ENCODE measurements around the gene EBPL.

Gene EBPL

DNA sequence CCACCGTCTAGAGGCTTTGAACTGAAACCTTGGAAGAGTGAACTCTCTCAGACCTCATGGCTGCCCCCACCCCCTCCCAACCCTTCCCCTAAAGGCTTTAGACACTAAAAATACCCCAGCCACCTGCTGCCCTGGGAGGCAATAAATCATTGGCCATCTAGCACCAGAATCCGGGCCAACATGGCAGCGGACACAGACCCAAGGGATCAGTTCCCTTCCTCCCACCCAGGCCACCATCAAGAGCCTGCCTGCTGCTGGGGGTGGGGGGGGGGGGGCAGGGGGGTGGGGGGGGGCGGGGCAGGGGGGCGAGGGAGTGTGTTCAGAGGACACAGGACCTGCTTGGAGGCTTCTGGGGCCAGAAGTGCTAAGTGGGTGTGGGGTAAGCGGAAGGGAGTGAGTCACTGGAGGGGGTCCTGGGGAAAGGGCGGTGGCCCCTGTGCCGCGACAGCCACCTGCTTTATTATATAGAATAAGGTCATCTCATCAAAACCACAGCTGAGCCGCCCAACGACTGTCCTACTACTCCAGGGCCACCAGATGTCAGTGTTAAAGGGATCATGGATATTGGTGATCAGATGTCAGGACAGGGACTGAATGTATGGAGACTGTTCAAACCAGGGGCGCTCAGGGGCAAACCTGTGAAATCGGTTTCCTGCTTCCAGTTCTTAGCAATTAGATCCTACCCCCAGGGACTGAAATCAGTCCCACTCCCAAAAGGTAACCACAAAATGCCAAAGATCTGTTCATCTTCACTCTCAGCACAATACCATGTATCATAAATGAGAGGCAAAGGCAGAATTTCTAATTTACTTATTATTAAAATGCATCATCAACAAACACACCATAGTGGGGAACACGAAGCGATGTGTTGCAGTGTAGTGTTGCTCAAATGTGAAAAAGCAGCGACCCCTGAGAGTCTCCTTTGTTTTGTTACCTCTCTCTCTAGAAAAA, 38.7 kb downstream of the EBPL start:
- H3K4me1 Mint-ChIP-seq (ENCODE audit: low read depth) = peaks cover 3% of the 10 kb centered on the region
- H3K9me3 Mint-ChIP-seq = no peaks in the 10 kb centered on the region
- no peak overlapping the region for H3K27ac Mint-ChIP-seq
- no peaks in the 10 kb centered on the region for H3K36me3 Mint-ChIP-seq (ENCODE audit: low read depth)
- H3K27me3 Mint-ChIP-seq (ENCODE audit: low read depth) = no peaks in the 10 kb centered on the region
- H3K4me3 Mint-ChIP-seq = no peak overlapping the region

DNA sequence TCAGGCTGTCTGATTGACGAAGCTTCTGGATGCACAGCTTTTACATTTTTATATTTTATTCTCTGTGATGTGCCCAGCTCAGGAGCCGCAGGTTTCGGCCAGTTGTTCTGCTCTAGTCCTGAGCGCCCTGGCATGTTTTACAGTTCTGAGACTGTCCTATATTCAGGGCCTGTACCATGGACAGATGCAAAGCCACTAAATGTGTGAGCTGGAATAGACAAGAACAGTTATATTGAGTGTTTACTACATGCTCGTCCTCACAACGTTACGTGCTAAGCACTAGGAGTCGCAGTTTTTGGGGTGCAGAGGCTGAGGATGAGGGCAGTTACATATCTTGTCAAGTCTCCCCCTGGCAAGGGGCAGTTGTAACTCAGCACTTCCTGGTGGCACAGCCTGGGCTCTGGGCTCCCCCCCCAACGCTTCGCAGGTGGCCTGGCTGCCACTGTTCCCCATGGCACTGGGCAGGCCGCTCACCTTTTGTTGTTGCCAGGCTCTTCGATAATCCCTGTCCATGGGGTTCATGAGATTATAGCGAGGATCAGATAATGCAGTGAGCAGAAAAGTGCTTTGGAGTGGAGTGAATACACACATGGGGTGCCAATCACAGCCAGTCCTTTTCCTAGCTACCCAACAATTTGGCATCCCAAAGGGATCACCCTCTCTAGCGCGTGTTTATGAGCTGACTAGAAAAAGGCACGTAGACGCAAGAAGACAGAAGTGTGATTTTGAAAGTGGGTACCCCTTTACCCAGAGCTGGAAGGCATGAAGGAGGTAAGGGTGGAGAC, 39.5 kb downstream of the EBPL start:
- no peaks in the 10 kb centered on the region for H3K36me3 Mint-ChIP-seq (ENCODE audit: low read depth)
- H3K27me3 Mint-ChIP-seq (ENCODE audit: low read depth) = no peaks in the 10 kb centered on the region
- peaks cover 3% of the 10 kb centered on the region for H3K4me1 Mint-ChIP-seq (ENCODE audit: low read depth)
- H3K4me3 Mint-ChIP-seq = no peak overlapping the region
- H3K27ac Mint-ChIP-seq = no peak overlapping the region
- no peaks in the 10 kb centered on the region for H3K9me3 Mint-ChIP-seq

- Mint-ChIP-seq H3K27me3 (ENCODE audit: low read depth) (no peaks in the 10 kb centered on the region), H3K4me1 (ENCODE audit: low read depth) (peaks cover 7% of the 10 kb centered on the region), H3K9me3 (no peaks in the 10 kb centered on the region), H3K27ac (no peak overlapping the region), H3K36me3 (ENCODE audit: low read depth) (peaks cover 3% of the 10 kb centered on the region), H3K4me3 (no peak overlapping the region)
Measured at GRCh38 chr13:49649963-49650312, 41.3 kb downstream of the EBPL start.

- Mint-ChIP-seq H3K4me1 (ENCODE audit: low read depth) (peaks cover 7% of the 10 kb centered on the region), H3K27ac (no peak overlapping the region), H3K36me3 (ENCODE audit: low read depth) (peaks cover 3% of the 10 kb centered on the region), H3K9me3 (no peaks in the 10 kb centered on the region), H3K27me3 (ENCODE audit: low read depth) (no peaks in the 10 kb centered on the region), H3K4me3 (no peak overlapping the region)
Measured at GRCh38 chr13:49649244-49649962, 41.9 kb downstream of the EBPL start.

DNA sequence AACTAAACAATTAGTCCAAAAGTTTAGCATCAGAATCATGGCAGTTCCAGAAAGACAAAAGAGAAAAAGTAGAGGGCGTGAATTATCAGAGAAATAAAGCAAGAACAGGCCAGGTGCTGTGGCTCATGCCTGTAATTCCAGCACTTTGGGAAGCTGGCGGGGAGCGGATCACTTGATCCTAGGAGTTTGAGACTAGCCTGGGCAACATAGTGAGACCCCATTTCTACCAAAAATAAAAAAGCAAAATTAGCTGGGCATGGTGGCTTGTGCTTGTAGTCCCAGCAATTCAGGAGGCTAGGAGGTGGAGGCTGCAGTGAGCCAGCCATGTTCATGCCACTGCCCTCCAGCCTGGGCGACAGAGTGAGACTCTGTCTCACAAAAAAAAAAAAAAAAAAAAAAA, 44.6 kb downstream of the EBPL start:
- Mint-ChIP-seq H3K4me1 (ENCODE audit: low read depth) (peaks cover 9% of the 10 kb centered on the region), H3K27ac (no peak overlapping the region), H3K4me3 (no peak overlapping the region), H3K36me3 (ENCODE audit: low read depth) (peaks cover 3% of the 10 kb centered on the region), H3K9me3 (no peaks in the 10 kb centered on the region), H3K27me3 (ENCODE audit: low read depth) (no peaks in the 10 kb centered on the region)

- Mint-ChIP-seq H3K36me3 (ENCODE audit: low read depth) (peaks cover 3% of the 10 kb centered on the region), H3K27me3 (ENCODE audit: low read depth) (no peaks in the 10 kb centered on the region), H3K27ac (peak overlapping the region; percentile 49), H3K9me3 (no peaks in the 10 kb centered on the region), H3K4me1 (ENCODE audit: low read depth) (peaks cover 9% of the 10 kb centered on the region), H3K4me3 (peak overlapping the region; percentile 30)
Measured at GRCh38 chr13:49645451-49645850, 45.8 kb downstream of the EBPL start.

DNA sequence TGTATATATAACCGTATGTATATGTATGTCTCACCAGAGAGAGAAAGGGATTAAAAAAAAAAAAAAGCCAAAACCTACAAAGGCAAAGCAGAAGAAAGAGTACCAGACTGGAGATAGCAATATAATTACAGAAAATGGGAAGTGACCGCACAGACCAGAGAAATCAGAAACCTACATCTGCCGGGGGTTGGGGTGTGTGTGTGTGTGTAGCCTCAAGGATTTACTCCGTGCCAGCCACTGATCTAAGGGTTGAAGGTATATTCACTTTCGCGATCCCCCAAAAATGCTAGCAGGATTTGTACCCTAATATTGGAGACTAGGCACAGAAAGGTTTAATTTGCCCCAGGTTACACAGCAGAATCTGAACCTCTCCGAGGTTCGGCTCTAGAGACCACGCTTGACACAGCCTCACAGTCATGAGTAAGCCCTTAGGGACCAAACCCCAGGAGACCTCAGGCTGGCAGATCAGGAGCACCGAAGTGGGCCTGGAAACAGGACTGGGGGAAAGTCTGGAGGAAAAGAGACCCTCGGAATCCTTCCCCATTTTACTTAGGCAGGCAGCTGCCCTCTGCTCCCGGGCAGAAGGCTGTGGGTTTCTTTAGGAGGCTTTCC, 48.1 kb downstream of the EBPL start:
- H3K36me3 Mint-ChIP-seq (ENCODE audit: low read depth) = peaks cover 3% of the 10 kb centered on the region
- H3K4me1 Mint-ChIP-seq (ENCODE audit: low read depth) = peaks cover 9% of the 10 kb centered on the region
- no peak overlapping the region for H3K27ac Mint-ChIP-seq
- no peaks in the 10 kb centered on the region for H3K9me3 Mint-ChIP-seq
- H3K4me3 Mint-ChIP-seq = no peak overlapping the region
- H3K27me3 Mint-ChIP-seq (ENCODE audit: low read depth) = no peaks in the 10 kb centered on the region

DNA sequence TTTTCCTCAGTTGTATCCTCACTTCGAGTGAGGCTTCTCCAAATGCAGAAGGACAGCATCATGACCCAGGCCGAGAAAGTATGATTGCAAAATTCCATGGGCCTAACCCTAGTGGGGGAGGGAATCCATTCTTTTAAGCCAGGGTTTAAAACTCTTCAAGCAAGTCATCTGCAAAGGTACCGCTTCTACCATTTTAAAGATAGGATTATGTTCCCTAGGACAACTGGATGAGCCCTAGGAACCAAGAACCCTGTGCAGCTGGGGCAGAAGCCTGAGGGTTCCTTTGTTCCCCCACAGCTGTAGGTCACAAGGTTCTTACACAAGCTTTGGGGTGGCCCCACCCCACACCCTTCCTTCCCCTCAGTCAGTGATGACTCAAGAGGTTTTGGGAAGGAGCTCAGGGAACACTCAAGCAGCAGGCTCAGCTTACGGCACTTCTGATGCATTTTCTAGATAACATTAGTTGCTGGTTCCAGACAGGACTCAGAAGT, 49.4 kb downstream of the EBPL start:
- Mint-ChIP-seq H3K9me3 (no peaks in the 10 kb centered on the region), H3K27ac (no peak overlapping the region), H3K4me3 (no peak overlapping the region), H3K4me1 (ENCODE audit: low read depth) (peaks cover 9% of the 10 kb centered on the region), H3K36me3 (ENCODE audit: low read depth) (peaks cover 3% of the 10 kb centered on the region), H3K27me3 (ENCODE audit: low read depth) (no peaks in the 10 kb centered on the region)

DNA sequence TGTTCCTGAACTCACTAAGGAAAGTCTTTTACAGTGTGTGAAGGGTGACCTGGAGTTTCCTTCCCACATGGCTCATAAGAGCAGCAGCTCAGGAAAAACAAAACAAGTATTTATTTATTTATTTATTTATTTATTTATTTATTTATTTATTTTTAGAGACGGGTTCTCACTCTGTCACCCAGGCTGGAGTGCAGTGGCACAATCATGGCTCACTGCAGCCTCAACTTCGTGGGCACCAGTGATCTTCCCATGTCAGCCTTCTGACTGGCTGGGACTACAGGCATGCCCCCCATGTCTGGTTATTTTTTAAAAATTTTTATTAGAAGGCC, 52.6 kb downstream of the EBPL start:
- H3K9me3 Mint-ChIP-seq = no peaks in the 10 kb centered on the region
- no peak overlapping the region for H3K4me3 Mint-ChIP-seq
- H3K36me3 Mint-ChIP-seq (ENCODE audit: low read depth) = no peaks in the 10 kb centered on the region
- H3K4me1 Mint-ChIP-seq (ENCODE audit: low read depth) = peaks cover 11% of the 10 kb centered on the region
- H3K27ac Mint-ChIP-seq = no peak overlapping the region
- H3K27me3 Mint-ChIP-seq (ENCODE audit: low read depth) = no peaks in the 10 kb centered on the region

GRCh38 chr13:49638030-49638743, 53.1 kb downstream of the EBPL start:
- H3K27ac Mint-ChIP-seq = no peak overlapping the region
- no peaks in the 10 kb centered on the region for H3K27me3 Mint-ChIP-seq (ENCODE audit: low read depth)
- H3K36me3 Mint-ChIP-seq (ENCODE audit: low read depth) = peaks cover under 1% of the 10 kb centered on the region
- H3K4me1 Mint-ChIP-seq (ENCODE audit: low read depth) = peaks cover 11% of the 10 kb centered on the region
- H3K9me3 Mint-ChIP-seq = no peaks in the 10 kb centered on the region
- H3K4me3 Mint-ChIP-seq = no peak overlapping the region

DNA sequence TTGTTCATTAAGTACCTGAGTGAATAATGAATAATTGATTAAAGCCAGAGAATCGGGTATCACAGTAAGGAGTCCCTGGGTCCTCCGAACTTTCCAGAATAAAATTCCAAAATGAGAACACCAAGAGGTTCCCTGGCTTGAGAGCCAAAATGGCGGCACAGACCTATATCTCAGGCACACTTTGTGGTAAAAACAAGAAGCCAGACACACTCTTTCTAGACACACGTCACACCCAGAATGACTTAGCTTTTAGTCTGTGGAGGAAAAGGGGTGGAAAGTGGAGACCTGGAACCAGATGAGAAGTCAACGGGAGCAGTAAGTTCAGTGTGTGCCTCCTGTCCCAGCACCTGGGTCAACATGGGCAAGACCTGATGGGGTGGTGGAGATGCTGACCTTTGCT, 54.6 kb downstream of the EBPL start:
- H3K9me3 Mint-ChIP-seq = no peaks in the 10 kb centered on the region
- no peak overlapping the region for H3K4me3 Mint-ChIP-seq
- H3K4me1 Mint-ChIP-seq (ENCODE audit: low read depth) = peaks cover 8% of the 10 kb centered on the region
- H3K36me3 Mint-ChIP-seq (ENCODE audit: low read depth) = peaks cover 3% of the 10 kb centered on the region
- H3K27me3 Mint-ChIP-seq (ENCODE audit: low read depth) = no peaks in the 10 kb centered on the region
- no peak overlapping the region for H3K27ac Mint-ChIP-seq

DNA sequence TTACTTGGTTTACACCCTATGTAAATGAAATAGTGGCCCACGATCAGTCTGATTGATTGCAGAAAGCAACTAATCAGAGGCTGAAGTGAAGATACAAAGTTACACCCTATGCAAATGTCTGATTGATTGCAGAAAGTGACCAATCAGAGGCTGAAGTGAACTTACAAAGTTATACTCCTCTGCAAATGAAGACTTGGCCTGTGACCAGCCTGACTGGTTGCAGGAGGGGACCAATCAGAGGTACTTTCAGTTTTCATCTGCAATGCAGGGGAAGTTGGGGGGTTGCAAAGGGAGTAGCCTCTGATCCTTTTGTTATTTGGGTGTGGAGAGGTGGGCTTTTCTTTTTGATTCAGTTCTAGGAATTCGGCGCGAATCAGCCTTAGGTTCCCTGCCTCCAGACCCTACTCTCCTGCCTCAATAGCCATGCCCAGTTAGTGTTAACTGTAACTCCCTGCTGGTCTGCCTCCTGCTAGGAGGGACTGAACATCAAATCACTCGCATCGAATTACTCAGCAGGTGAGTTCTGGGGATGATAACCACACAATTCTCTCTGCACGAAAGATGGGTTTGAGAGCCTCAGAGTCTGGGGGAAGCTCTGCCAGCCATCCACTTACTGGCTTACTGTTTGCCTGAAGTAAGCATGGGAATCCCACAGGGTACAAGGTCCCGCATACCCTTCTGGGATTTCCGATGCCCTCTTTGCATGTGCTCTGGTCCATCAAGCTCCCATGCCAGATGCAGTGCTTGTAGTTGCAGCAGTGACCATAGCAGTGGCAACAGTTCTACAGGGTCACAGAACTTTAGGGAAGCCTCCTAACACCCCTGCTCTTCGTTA, 55.5 kb downstream of the EBPL start:
- no peaks in the 10 kb centered on the region for H3K27me3 Mint-ChIP-seq (ENCODE audit: low read depth)
- peaks cover 3% of the 10 kb centered on the region for H3K36me3 Mint-ChIP-seq (ENCODE audit: low read depth)
- H3K4me3 Mint-ChIP-seq = peak overlapping the region; percentile 32
- no peak overlapping the region for H3K27ac Mint-ChIP-seq
- H3K4me1 Mint-ChIP-seq (ENCODE audit: low read depth) = peaks cover 8% of the 10 kb centered on the region
- H3K9me3 Mint-ChIP-seq = no peaks in the 10 kb centered on the region

GRCh38 chr13:49633710-49634109, 57.6 kb downstream of the EBPL start:
- Mint-ChIP-seq H3K27ac (no peak overlapping the region), H3K9me3 (no peaks in the 10 kb centered on the region), H3K27me3 (ENCODE audit: low read depth) (no peaks in the 10 kb centered on the region), H3K36me3 (ENCODE audit: low read depth) (peaks cover 3% of the 10 kb centered on the region), H3K4me3 (no peak overlapping the region), H3K4me1 (ENCODE audit: low read depth) (peaks cover 15% of the 10 kb centered on the region)

Measured in T-helper 1 cell treated with Interleukin-12 subunit alpha and Interleukin-12 subunit beta and Interleukin-4 antibody, amounts not matched to agents 30 μg/mL and 1 μg/mL, for 36 hours (primary cell).